HCT116 (cell line): Measurements from ENCODE around the gene NACC1. TPM values are rescaled to one million over a fixed set of nuclear protein-coding genes. Genes with fewer than 3 reads are reported as not detected.

Experiments used
- ATAC-seq: fragments of 200-7000 bp; cut with Tn5 transposase; 2 replicates; pipeline ENCODE4 v1.9.1; 2020; ENCODE audit warnings: mild to moderate bottlenecking, moderate library complexity
- BruUV-seq: library from RNA; stranded (reverse); fragments of 400-500 nt; replicated peaks from 2 replicates; lab custom pipeline; 2021; lab: Mats Ljungman, UMichigan
- CTCF ChIA-PET: fragments of 300-600 bp; sonication (Branson Sonifier 250); formaldehyde crosslinking; loops from one replicate; lab custom pipeline; 2021; ENCODE audit warnings: antibody characterized with exemption; lab: Charles Lee
- POLR2A ChIA-PET: fragments of 300-600, 350-600 bp; sonication (Branson Sonifier 250); formaldehyde crosslinking; loops from one replicate; lab custom pipeline; 2021; ENCODE audit warnings: antibody characterized with exemption; lab: Charles Lee
- RAD21 ChIA-PET, 2 experiments: fragments of 300-600 bp; sonication (Branson Sonifier 250); formaldehyde crosslinking; loops; one replicate each; lab custom pipeline; 2023; ENCODE audit warnings: low total read pairs in 2 of 2; ENCODE audit not compliant: uncharacterized antibody in 2 of 2, unreplicated experiment in 2 of 2, low non-redundant PET in 1 of 2; lab: Charles Lee
- DNase-seq: peaks from one replicate; pipeline ENCODE4 v3.0.0-alpha.2; 2010; ENCODE audit warnings: low read depth, low spot score
- H2AFZ ChIP-seq: fragments of 200-600 bp; shearing (Covaris generic), sonication (generic); 2 replicates; pipeline ENCODE4 v1.6.1; 2017; ENCODE audit warnings: low read depth, mixed run types, mixed read lengths, antibody characterized with exemption, low read length; ENCODE audit not compliant: poor library complexity, severe bottlenecking
- H3K27ac ChIP-seq: 2 replicates; pipeline ENCODE4 v1.5.1; 2012; ENCODE audit warnings: low read depth, low read length
- H3K27me3 ChIP-seq: fragments of 200-600 bp; sonication (generic); 2 replicates; pipeline ENCODE4 v1.6.1; 2016; ENCODE audit warnings: mixed run types, low read length, mixed read lengths; ENCODE audit not compliant: insufficient read depth
- H3K36me3 ChIP-seq, 2 experiments: fragments of 200-500 bp in 1 of 2; fragments of 200-600 bp in 1 of 2; sonication (Bioruptor generic) in 1 of 2; sonication (generic) in 1 of 2; 2 replicates each; pipeline versions ENCODE4 v1.5.1 to v1.6.1; 2014 to 2016; ENCODE audit warnings: low read length in 2 of 2, inconsistent platforms in 1 of 2, mixed read lengths in 1 of 2, mixed run types in 1 of 2; ENCODE audit not compliant: insufficient read depth in 2 of 2, control insufficient read depth in 1 of 2
- H3K4me1 ChIP-seq, 2 experiments: fragments of 200-600 bp in 1 of 2; sonication (generic) in 1 of 2; 2 replicates each; pipeline versions ENCODE4 v1.5.1 to v1.6.1; 2012 to 2017; ENCODE audit warnings: low read length in 2 of 2, inconsistent platforms in 1 of 2, mild to moderate bottlenecking in 1 of 2, mixed read lengths in 1 of 2, mixed run types in 1 of 2, moderate library complexity in 1 of 2; ENCODE audit not compliant: insufficient read depth in 2 of 2, control insufficient read depth in 1 of 2
- H3K4me2 ChIP-seq: fragments of 200-600 bp; sonication (generic); 2 replicates; pipeline ENCODE4 v1.6.1; 2017; ENCODE audit warnings: mixed run types, low read length, mixed read lengths
- H3K4me3 ChIP-seq, 2 experiments: fragments of 200-600 bp in 1 of 2; sonication (generic) in 1 of 2; replicated peaks in 1 of 2; 2 replicates each; pipeline ENCODE4 v1.5.1; 2011 to 2016; ENCODE audit warnings: low read length in 2 of 2, control low read depth in 1 of 2, low read depth in 1 of 2, mild to moderate bottlenecking in 1 of 2, mixed read lengths in 1 of 2, mixed run types in 1 of 2
- H3K79me2 ChIP-seq: fragments of 200-600 bp; sonication (generic); 2 replicates; pipeline ENCODE4 v1.6.1; 2017; ENCODE audit warnings: mild to moderate bottlenecking, mixed run types, low read length, moderate library complexity, mixed read lengths; ENCODE audit not compliant: insufficient read depth
- H3K9ac ChIP-seq: fragments of 200-600 bp; sonication (generic); 2 replicates; pipeline ENCODE4 v1.6.1; 2016; ENCODE audit warnings: low read length, mixed read lengths
- H3K9me2 ChIP-seq: fragments of 200-600 bp; sonication (generic), shearing (Covaris generic); 2 replicates; pipeline ENCODE4 v1.6.1; 2017; ENCODE audit warnings: mixed run types, mild to moderate bottlenecking, moderate library complexity; ENCODE audit not compliant: insufficient read depth
- H3K9me3 ChIP-seq, 2 experiments: fragments of 200-500 bp in 1 of 2; fragments of 200-600 bp in 1 of 2; sonication (Bioruptor generic) in 1 of 2; sonication (generic) in 1 of 2; 2 replicates each; pipeline ENCODE4 v1.6.1; 2014 to 2017; ENCODE audit warnings: low read length in 2 of 2, mixed read lengths in 2 of 2, inconsistent platforms in 1 of 2, low read depth in 1 of 2, mild to moderate bottlenecking in 1 of 2, mixed run types in 1 of 2, moderate library complexity in 1 of 2; ENCODE audit not compliant: control insufficient read depth in 1 of 2, insufficient read depth in 1 of 2
- H4K20me1 ChIP-seq: fragments of 200-600 bp; sonication (generic), shearing (Covaris generic); 2 replicates; pipeline ENCODE4 v1.6.1; 2017; ENCODE audit warnings: mixed run types, mild to moderate bottlenecking, moderate library complexity; ENCODE audit not compliant: insufficient read depth
- EGR1 ChIP-seq: IDR thresholded peaks from 2 replicates; pipeline ENCODE4 v1.6.1; 2012; ENCODE audit warnings: low read depth
- RAD21 ChIP-seq: IDR thresholded peaks from 2 replicates; pipeline ENCODE4 v1.6.1; 2012; ENCODE audit warnings: low read depth, mild to moderate bottlenecking
- SIN3A ChIP-seq: IDR thresholded peaks from 2 replicates; pipeline ENCODE4 v1.6.1; 2012; ENCODE audit warnings: low read depth
- YY1 ChIP-seq: IDR thresholded peaks from 2 replicates; pipeline ENCODE4 v1.6.1; 2011; ENCODE audit warnings: low read length, low read depth, moderate library complexity, mild to moderate bottlenecking; ENCODE audit not compliant: insufficient replicate concordance; ENCODE audit errors: extremely low read depth
- intact Hi-C: fragments of 100-400 bp; cut with micrococcal nuclease; formaldehyde crosslinking; loops from 2 replicates; pipeline ENCODE4 v1.10.0; 2022
- total RNA-seq: library from RNA; stranded (reverse); gene quantifications from one replicate; pipeline ENCODE4 v1.2.1, GENCODE V29; 2021; ENCODE audit not compliant: unreplicated experiment
- TF ChIP-seq, protein P1 (sequence below), 3 experiments: fragments of 200-600 bp in 1 of 3; sonication (generic) in 1 of 3; IDR thresholded peaks in 2 of 3; conservative IDR thresholded peaks in 1 of 3; 2 replicates each; pipeline ENCODE4 v1.5.1; 2012 to 2017; ENCODE audit warnings: low read depth in 2 of 3, low read length in 2 of 3, antibody characterized with exemption in 1 of 3, borderline replicate concordance in 1 of 3, control low read depth in 1 of 3, mild to moderate bottlenecking in 1 of 3, mixed read lengths in 1 of 3, mixed run types in 1 of 3, moderate library complexity in 1 of 3; ENCODE audit not compliant: insufficient read depth in 1 of 3
- TF ChIP-seq, protein P2 (sequence below): IDR thresholded peaks from 2 replicates; pipeline ENCODE4 v1.6.1; 2012; ENCODE audit warnings: low read depth

NACC1 gene
- total RNA-seq, 1 experiment from 2014 or later = 181 TPM

DNA sequence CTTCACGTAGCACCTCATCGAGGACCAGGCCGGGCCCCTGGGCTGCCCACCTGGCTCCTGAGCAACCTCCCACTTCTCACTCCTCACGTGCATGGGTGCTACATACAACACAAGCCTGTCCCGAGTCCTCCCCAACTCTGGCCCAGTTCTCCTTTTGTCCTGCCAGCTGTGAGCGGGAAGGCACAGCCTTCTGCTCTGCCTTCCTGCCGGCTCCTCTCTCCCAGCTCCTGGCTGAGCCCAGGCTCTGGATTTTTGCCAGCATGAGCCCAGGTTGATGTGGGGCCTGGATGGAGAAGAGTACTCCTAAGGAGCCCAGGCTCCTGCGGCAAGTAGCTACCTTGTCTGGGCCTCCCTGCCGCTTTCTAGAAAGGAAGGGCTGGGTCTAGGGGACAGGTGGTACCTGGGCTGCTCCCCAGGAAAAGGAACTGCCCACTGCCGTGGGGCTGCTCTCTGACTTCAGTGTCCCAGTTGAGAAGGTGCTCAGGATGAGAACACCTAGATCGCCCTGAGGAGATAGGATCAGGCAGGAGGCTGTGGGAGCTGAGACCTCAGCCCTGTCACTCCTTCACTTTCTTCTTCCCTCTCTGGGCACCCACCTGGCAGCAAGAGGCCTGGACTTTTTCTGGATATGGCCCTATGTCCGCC, 39.0 kb upstream of the NACC1 start:
- Histone ChIP-seq H3K9ac (no peak overlapping the region), H3K27ac (peak overlapping the region; percentile 4; the same call in 1 of the 2 replicates), H4K20me1 (no peaks in the 10 kb centered on the region), H3K4me1 (peaks cover 18% of the 10 kb centered on the region in 2 experiments), H2AFZ (no peak overlapping the region), H3K4me2 (peak overlapping the region; percentile 39; the same call in 1 of the 2 replicates), H3K9me3 (no peaks in the 10 kb centered on the region), H3K27me3 (no peaks in the 10 kb centered on the region), H3K4me3 (no peak overlapping the region), H3K9me2 (no peaks in the 10 kb centered on the region), H3K36me3 (no peaks in the 10 kb centered on the region), H3K79me2 (no peaks in the 10 kb centered on the region)
- ATAC-seq (no peak; the same call in 1 of the 2 replicates), DNase-seq (no peak)
- intact Hi-C loops = no loop called here
- TF ChIP-seq SIN3A = no peak
- TF ChIP-seq YY1 = no peak
- TF ChIP-seq, protein P1, sequence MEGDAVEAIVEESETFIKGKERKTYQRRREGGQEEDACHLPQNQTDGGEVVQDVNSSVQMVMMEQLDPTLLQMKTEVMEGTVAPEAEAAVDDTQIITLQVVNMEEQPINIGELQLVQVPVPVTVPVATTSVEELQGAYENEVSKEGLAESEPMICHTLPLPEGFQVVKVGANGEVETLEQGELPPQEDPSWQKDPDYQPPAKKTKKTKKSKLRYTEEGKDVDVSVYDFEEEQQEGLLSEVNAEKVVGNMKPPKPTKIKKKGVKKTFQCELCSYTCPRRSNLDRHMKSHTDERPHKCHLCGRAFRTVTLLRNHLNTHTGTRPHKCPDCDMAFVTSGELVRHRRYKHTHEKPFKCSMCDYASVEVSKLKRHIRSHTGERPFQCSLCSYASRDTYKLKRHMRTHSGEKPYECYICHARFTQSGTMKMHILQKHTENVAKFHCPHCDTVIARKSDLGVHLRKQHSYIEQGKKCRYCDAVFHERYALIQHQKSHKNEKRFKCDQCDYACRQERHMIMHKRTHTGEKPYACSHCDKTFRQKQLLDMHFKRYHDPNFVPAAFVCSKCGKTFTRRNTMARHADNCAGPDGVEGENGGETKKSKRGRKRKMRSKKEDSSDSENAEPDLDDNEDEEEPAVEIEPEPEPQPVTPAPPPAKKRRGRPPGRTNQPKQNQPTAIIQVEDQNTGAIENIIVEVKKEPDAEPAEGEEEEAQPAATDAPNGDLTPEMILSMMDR (IDR thresholded peaks at IDR 0.05 in 2 of 3, conservative IDR thresholded peaks at IDR 0.05 in 1 of 3; ENCODE audit: borderline replicate concordance in 1 of 3, insufficient read depth in 1 of 3, low read depth in 2 of 3, low read length in 2 of 3) = no peak
- TF ChIP-seq EGR1 = no peak
- TF ChIP-seq, protein P2, sequence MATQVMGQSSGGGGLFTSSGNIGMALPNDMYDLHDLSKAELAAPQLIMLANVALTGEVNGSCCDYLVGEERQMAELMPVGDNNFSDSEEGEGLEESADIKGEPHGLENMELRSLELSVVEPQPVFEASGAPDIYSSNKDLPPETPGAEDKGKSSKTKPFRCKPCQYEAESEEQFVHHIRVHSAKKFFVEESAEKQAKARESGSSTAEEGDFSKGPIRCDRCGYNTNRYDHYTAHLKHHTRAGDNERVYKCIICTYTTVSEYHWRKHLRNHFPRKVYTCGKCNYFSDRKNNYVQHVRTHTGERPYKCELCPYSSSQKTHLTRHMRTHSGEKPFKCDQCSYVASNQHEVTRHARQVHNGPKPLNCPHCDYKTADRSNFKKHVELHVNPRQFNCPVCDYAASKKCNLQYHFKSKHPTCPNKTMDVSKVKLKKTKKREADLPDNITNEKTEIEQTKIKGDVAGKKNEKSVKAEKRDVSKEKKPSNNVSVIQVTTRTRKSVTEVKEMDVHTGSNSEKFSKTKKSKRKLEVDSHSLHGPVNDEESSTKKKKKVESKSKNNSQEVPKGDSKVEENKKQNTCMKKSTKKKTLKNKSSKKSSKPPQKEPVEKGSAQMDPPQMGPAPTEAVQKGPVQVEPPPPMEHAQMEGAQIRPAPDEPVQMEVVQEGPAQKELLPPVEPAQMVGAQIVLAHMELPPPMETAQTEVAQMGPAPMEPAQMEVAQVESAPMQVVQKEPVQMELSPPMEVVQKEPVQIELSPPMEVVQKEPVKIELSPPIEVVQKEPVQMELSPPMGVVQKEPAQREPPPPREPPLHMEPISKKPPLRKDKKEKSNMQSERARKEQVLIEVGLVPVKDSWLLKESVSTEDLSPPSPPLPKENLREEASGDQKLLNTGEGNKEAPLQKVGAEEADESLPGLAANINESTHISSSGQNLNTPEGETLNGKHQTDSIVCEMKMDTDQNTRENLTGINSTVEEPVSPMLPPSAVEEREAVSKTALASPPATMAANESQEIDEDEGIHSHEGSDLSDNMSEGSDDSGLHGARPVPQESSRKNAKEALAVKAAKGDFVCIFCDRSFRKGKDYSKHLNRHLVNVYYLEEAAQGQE = no peak
- no peak for TF ChIP-seq RAD21
- ChIA-PET CTCF (interaction anchor here (1.2 to 2.2 kb wide), 4 partner anchors 9 to 45 kb away, joined by 3 to 7 read pairs (median 4); no protein-coding TSS in a partner anchor), RAD21 (no interaction called here), POLR2A (no interaction called here)
- BruUV-seq = no TSS peak
